SH-SY5Y (cell line): ENCODE results near the gene ZMIZ1.

ENCODE experiments used
- GATA2 ChIP-seq: IDR thresholded peaks from 2 replicates; pipeline ENCODE4 v1.6.1; 2011; ENCODE audit warnings: mild to moderate bottlenecking, low read depth, low read length
- GATA3 ChIP-seq: IDR thresholded peaks from 2 replicates; pipeline ENCODE4 v1.6.1; 2011; ENCODE audit warnings: low read depth, mild to moderate bottlenecking, low read length, moderate library complexity

DNA sequence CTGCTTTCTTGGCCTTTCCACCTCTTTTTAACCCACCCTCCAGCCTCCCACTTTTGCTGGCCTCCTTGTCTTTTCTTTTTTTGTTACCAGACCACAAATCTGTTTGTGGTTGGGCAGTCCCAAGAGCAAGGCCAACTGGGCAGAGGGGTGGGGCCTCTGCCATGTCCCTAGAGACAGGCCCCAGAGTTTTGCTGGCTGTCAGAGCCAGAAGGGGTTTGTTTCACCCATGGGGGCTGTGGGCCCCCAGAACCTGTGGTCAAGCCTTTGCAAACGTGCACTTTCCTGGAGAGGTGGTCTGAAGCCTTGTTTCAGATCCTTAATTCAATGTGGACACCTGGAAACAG, 10.3 kb downstream of the ZMIZ1 start:
- TF ChIP-seq GATA3 (no peak), GATA2 (no peak)
